ENCODE results near the gene AASS.

The AASS gene

DNA sequence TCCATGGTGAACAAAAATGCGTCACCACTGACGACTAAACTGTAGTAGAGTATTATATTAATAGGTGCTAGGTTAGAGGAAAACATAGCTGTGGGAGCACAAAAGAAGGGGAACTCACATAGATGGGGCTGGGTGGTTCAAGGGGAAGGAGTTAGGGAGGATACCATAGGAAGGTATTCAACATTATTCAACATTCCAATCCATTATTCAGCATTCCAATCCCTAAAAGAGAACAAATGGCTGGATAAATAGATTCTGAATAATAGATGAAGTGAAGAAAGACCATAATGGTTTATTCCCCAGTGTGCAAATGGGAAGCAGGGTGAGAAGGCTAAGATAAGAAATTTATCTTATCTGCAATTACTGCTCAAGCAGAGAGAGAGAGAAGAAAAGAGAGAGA is 61.4 kb downstream of the AASS start:
- no peak for TF ChIP-seq CTCF (IDR thresholded peaks at IDR 0.05; ENCODE audit: insufficient read depth, low read depth, low read length, missing control alignments)
- H3K4me3 ChIP-seq (ENCODE audit: low read length): no peak overlapping the region
- no peak for DNase-seq (ENCODE audit: low read depth)

DNA sequence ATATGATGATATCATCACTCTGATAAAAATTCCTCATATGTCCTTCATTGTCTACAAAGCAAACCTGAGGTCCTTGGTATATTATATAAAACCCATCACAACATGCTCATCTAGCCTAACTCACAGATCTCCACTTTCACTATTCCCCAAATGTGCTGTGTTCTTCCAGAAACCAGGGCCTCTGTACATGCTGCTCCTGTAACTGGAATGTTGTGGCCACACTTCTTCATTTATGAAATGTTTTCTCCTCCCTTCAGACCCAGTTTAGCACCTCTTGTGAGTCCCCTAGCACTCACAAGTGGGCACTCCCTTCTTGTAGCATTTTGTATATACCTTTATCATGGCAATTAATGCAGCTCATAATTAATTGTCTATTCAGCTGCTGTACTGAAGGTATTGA is 61.9 kb downstream of the AASS start:
- H3K4me3 ChIP-seq (ENCODE audit: low read length): no peak overlapping the region
- TF ChIP-seq CTCF (IDR thresholded peaks at IDR 0.05; ENCODE audit: insufficient read depth, low read depth, low read length, missing control alignments): no peak
- no peak for DNase-seq (ENCODE audit: low read depth)

DNA sequence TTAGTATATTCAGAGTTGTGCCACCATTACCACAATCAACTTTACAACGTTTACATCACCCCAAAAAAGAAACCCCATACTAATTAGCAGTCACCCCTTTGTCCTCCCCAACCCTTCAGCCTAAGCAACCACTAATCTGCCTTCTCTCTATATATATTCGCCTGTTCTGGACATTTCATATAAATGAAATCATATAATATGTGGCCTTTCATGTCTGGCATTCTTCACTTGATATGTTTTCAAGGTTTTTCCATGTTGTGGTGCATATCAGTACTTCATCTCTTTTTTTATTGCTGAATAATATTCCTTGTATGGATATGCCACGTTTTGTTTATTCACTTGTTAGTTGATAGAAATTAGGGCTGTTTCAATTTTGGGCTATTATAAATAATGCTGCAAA is 70.4 kb downstream of the AASS start:
- no peak for DNase-seq (ENCODE audit: low read depth)

GRCh38 chr7:122072924-122073599 is 71.0 kb downstream of the AASS start:
- DNase-seq (ENCODE audit: low read depth): no peak
- TF ChIP-seq CTCF (IDR thresholded peaks at IDR 0.05; ENCODE audit: insufficient read depth, low read depth, low read length, missing control alignments): no peak
- H3K4me3 ChIP-seq (ENCODE audit: low read length): no peak overlapping the region

More for the DNA sequence above, 70.4 kb downstream of the AASS start:
- no peak for TF ChIP-seq CTCF (IDR thresholded peaks at IDR 0.05; ENCODE audit: insufficient read depth, low read depth, low read length, missing control alignments)
- H3K4me3 ChIP-seq (ENCODE audit: low read length): no peak overlapping the region

GRCh38 chr7:122072272-122072671 is 71.8 kb downstream of the AASS start:
- TF ChIP-seq CTCF (IDR thresholded peaks at IDR 0.05; ENCODE audit: insufficient read depth, low read depth, low read length, missing control alignments): no peak
- H3K4me3 ChIP-seq (ENCODE audit: low read length): no peak overlapping the region
- no peak for DNase-seq (ENCODE audit: low read depth)

DNA sequence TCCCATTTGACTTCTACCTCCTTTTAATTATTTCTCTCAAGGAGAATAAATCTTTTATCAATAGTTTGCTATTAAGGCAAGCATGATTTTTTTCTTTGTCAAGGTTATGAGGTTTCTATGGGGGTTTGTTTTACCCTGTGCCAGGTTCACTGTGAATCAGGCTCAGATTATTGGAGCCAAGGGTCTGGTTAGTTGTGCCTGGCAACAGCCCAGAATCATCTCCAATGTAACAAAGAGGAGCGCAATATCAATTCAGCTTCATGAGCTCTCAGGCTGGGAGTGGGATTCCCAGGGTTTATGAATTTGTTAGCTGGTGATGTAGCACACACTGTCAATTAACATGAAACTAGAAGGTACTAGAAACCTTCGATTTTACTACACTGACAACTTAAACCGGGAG is 73.2 kb downstream of the AASS start:
- no peak for DNase-seq (ENCODE audit: low read depth)
- TF ChIP-seq CTCF (IDR thresholded peaks at IDR 0.05; ENCODE audit: insufficient read depth, low read depth, low read length, missing control alignments): no peak
- no peak overlapping the region for H3K4me3 ChIP-seq (ENCODE audit: low read length)

GRCh38 chr7:122070062-122070461 is 74.0 kb downstream of the AASS start:
- DNase-seq (ENCODE audit: low read depth): no peak

More at GRCh38 chr7:122070062-122070461, 74.0 kb downstream of the AASS start:
- no peak for TF ChIP-seq CTCF (IDR thresholded peaks at IDR 0.05; ENCODE audit: insufficient read depth, low read depth, low read length, missing control alignments)
- no peak overlapping the region for H3K4me3 ChIP-seq (ENCODE audit: low read length)

Measured in epithelial cell of esophagus (primary cell).